GM23338 (cell line): ENCODE results near the gene DCANP1. TPM values are rescaled to one million over a fixed set of nuclear protein-coding genes. Genes with fewer than 3 reads are reported as not detected.

Experiments
- ATAC-seq: fragments of 200-7000 bp; cut with Tn5 transposase; 3 replicates; pipeline ENCODE4 v1.9.1; 2020
- DNase-seq: peaks from one replicate; pipeline ENCODE4 v3.0.0-alpha.2; 2015; ENCODE audit warnings: low spot score
- H2AFZ ChIP-seq: fragments of 200-600 bp; sonication (generic); 2 replicates; pipeline ENCODE4 v1.8.0; 2016; ENCODE audit warnings: antibody characterized with exemption, mild to moderate bottlenecking, moderate library complexity
- H3F3A ChIP-seq: fragments of 200-600 bp; sonication (generic); replicated peaks from 2 replicates; pipeline ENCODE4 v1.8.0; 2017; ENCODE audit warnings: antibody characterized with exemption, mixed run types, low read depth
- H3K27ac ChIP-seq: fragments of 200-600 bp; sonication (generic); 2 replicates; pipeline ENCODE4 v1.6.1; 2016; ENCODE audit warnings: low read depth
- H3K27me3 ChIP-seq: fragments of 200-600 bp; sonication (generic); 2 replicates; pipeline ENCODE4 v1.8.0; 2016; ENCODE audit warnings: mild to moderate bottlenecking, mixed run types, moderate library complexity; ENCODE audit not compliant: insufficient read depth
- H3K36me3 ChIP-seq: fragments of 200-600 bp; sonication (generic); 2 replicates; pipeline ENCODE4 v1.8.0; 2016; ENCODE audit warnings: mild to moderate bottlenecking; ENCODE audit not compliant: insufficient read depth
- H3K4me1 ChIP-seq: fragments of 200-600 bp; sonication (generic); 2 replicates; pipeline ENCODE4 v1.8.0; 2016; ENCODE audit warnings: mild to moderate bottlenecking, moderate library complexity; ENCODE audit not compliant: insufficient read depth
- H3K4me2 ChIP-seq: fragments of 200-600 bp; sonication (generic); 2 replicates; pipeline ENCODE4 v1.7.1; 2017; ENCODE audit warnings: mixed run types
- H3K4me3 ChIP-seq: fragments of 200-600 bp; sonication (generic); 2 replicates; pipeline ENCODE4 v1.6.1; 2016; ENCODE audit warnings: mixed run types
- H3K79me2 ChIP-seq: fragments of 200-600 bp; sonication (generic); replicated peaks from 2 replicates; pipeline ENCODE4 v1.8.0; 2017; ENCODE audit warnings: mild to moderate bottlenecking; ENCODE audit not compliant: insufficient read depth
- H3K9me2 ChIP-seq: fragments of 200-600 bp; sonication (generic); 2 replicates; pipeline ENCODE4 v1.8.0; 2017; ENCODE audit not compliant: insufficient read depth
- H4K20me1 ChIP-seq: fragments of 200-600 bp; sonication (generic); replicated peaks from 2 replicates; pipeline ENCODE4 v1.8.0; 2017; ENCODE audit warnings: mild to moderate bottlenecking; ENCODE audit not compliant: insufficient read depth
- H3K27ac Mint-ChIP-seq: 2 replicates; pipeline ENCODE4 v1.8.0; 2020; ENCODE audit warnings: inconsistent platforms, mild to moderate bottlenecking, moderate library complexity, mixed read lengths
- H3K27me3 Mint-ChIP-seq: 3 replicates; pipeline ENCODE4 v1.8.0; 2022; ENCODE audit warnings: low read depth, mild to moderate bottlenecking, moderate library complexity, mixed read lengths, inconsistent platforms; ENCODE audit not compliant: insufficient read depth, poor library complexity
- H3K36me3 Mint-ChIP-seq: 3 replicates; pipeline ENCODE4 v1.8.0; 2021; ENCODE audit warnings: low read depth, mild to moderate bottlenecking, inconsistent platforms, moderate library complexity, mixed read lengths
- H3K4me1 Mint-ChIP-seq: 3 replicates; pipeline ENCODE4 v1.8.0; 2020; ENCODE audit warnings: mild to moderate bottlenecking, inconsistent platforms, mixed read lengths
- H3K4me3 Mint-ChIP-seq: 3 replicates; pipeline ENCODE4 v1.8.0; 2021; ENCODE audit warnings: moderate library complexity, mild to moderate bottlenecking, inconsistent platforms, mixed read lengths
- H3K9me3 Mint-ChIP-seq: 3 replicates; pipeline ENCODE4 v1.8.0; 2020; ENCODE audit warnings: moderate library complexity, mild to moderate bottlenecking, inconsistent platforms, mixed read lengths
- CREB1 ChIP-seq: fragments of 250-450 bp; sonication (Bioruptor Pico); IDR thresholded peaks from 2 replicates; pipeline ENCODE4 v1.5.0; 2020; ENCODE audit warnings: low read depth, mild to moderate bottlenecking, moderate library complexity
- EZH2 ChIP-seq: fragments of 200-600 bp; sonication (generic); IDR thresholded peaks from one replicate; pipeline ENCODE4 v1.8.0; 2017; ENCODE audit warnings: antibody characterized with exemption, mild to moderate bottlenecking, low read depth; ENCODE audit not compliant: unreplicated experiment
- EZH2phosphoT487 ChIP-seq: fragments of 200-600 bp; sonication (generic); IDR thresholded peaks from one replicate; pipeline ENCODE4 v1.8.1; 2018; ENCODE audit warnings: antibody characterized with exemption; ENCODE audit not compliant: unreplicated experiment
- JUNB ChIP-seq: IDR thresholded peaks from one replicate; pipeline ENCODE4 v1.6.1; 2016; ENCODE audit warnings: antibody characterized with exemption; ENCODE audit not compliant: unreplicated experiment
- NANOG ChIP-seq: IDR thresholded peaks from 2 replicates; pipeline ENCODE4 v1.6.1; 2016; ENCODE audit warnings: antibody characterized with exemption, borderline replicate concordance
- POLR2AphosphoS5 ChIP-seq: IDR thresholded peaks from 2 replicates; pipeline ENCODE4 v1.6.1; 2016; ENCODE audit warnings: antibody characterized with exemption, low read depth
- STAT1 ChIP-seq: IDR thresholded peaks from one replicate; pipeline ENCODE4 v1.6.1; 2016; ENCODE audit warnings: antibody characterized with exemption; ENCODE audit not compliant: unreplicated experiment
- ZNF114 ChIP-seq: fragments of 250-450 bp; sonication (Bioruptor Pico); IDR thresholded peaks from 2 replicates; pipeline ENCODE4 v1.5.0; 2020; ENCODE audit warnings: mild to moderate bottlenecking, moderate library complexity
- ZNF331 ChIP-seq: fragments of 250-450 bp; sonication (Bioruptor Pico); IDR thresholded peaks from 2 replicates; pipeline ENCODE4 v1.5.0; 2020; ENCODE audit warnings: low read depth, mild to moderate bottlenecking, moderate library complexity
- polyA plus RNA-seq: library from polyadenylated mRNA; unstranded; fragments of >200 nt; fragmentation: Nextera tagmentation; extraction: Ambion mirVana; gene quantifications from 2 replicates; pipeline ENCODE4 v1.2.1, GENCODE V29; 2016
- total RNA-seq: library from RNA; depleted of rRNA; stranded (reverse); fragments of >200 nt; shearing (Covaris generic); gene quantifications from 2 replicates; pipeline ENCODE4 v1.2.3, GENCODE V29; 2014
- TF ChIP-seq, protein P1 (sequence below): IDR thresholded peaks from 2 replicates; pipeline ENCODE4 v1.6.1; 2016; ENCODE audit warnings: antibody characterized with exemption
- TF ChIP-seq, protein P2 (sequence below): IDR thresholded peaks from one replicate; pipeline ENCODE4 v1.6.1; 2018; ENCODE audit warnings: antibody characterized with exemption; ENCODE audit not compliant: unreplicated experiment
- TF ChIP-seq, protein P3 (sequence below): fragments of 250-450 bp; sonication (Bioruptor Pico); IDR thresholded peaks from 2 replicates; pipeline ENCODE4 v1.5.0; 2020; ENCODE audit warnings: mild to moderate bottlenecking, moderate library complexity
- TF ChIP-seq, protein P4 (sequence below), 2 experiments: fragments of 200-600 bp in 1 of 2; sonication (generic) in 1 of 2; conservative IDR thresholded peaks; 2 replicates each; pipeline versions ENCODE4 v1.5.1 to v1.6.1; 2016 to 2017; ENCODE audit warnings: antibody characterized with exemption in 2 of 2, low read depth in 2 of 2, mild to moderate bottlenecking in 2 of 2, moderate library complexity in 1 of 2

Gene DCANP1
- total and polyA plus RNA-seq, 2 experiments from 2014 or later = not detected

DNA sequence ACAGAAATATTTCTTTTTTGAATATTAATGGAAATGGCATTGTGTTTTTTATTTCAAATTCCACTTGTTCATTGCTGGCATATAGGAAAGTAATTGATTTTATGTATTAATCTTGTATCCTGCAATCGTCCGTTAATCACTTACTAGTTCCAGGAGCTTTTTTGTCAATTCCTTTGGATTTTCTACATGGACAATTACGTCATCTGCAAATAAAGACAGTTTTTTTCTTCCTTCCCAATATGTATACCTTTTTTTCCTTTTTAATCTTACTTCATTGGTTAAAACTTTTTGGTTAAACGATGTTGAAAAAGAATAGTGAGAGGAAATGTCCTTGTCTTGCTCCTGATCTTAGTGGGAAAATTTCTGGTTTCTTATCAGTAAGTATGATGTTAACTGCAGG, 6.5 kb upstream of the DCANP1 start:
- TF ChIP-seq EZH2 (no peak), NANOG (no peak), ZNF114 (no peak), JUNB (no peak), EZH2phosphoT487 (no peak), ZNF331 (CRISPR knock-in tag) (no peak), CREB1 (CRISPR knock-in tag) (no peak), POLR2AphosphoS5 (no peak), STAT1 (no peak)
- TF ChIP-seq, protein P1, sequence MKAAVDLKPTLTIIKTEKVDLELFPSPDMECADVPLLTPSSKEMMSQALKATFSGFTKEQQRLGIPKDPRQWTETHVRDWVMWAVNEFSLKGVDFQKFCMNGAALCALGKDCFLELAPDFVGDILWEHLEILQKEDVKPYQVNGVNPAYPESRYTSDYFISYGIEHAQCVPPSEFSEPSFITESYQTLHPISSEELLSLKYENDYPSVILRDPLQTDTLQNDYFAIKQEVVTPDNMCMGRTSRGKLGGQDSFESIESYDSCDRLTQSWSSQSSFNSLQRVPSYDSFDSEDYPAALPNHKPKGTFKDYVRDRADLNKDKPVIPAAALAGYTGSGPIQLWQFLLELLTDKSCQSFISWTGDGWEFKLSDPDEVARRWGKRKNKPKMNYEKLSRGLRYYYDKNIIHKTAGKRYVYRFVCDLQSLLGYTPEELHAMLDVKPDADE = no peak
- TF ChIP-seq, protein P2, sequence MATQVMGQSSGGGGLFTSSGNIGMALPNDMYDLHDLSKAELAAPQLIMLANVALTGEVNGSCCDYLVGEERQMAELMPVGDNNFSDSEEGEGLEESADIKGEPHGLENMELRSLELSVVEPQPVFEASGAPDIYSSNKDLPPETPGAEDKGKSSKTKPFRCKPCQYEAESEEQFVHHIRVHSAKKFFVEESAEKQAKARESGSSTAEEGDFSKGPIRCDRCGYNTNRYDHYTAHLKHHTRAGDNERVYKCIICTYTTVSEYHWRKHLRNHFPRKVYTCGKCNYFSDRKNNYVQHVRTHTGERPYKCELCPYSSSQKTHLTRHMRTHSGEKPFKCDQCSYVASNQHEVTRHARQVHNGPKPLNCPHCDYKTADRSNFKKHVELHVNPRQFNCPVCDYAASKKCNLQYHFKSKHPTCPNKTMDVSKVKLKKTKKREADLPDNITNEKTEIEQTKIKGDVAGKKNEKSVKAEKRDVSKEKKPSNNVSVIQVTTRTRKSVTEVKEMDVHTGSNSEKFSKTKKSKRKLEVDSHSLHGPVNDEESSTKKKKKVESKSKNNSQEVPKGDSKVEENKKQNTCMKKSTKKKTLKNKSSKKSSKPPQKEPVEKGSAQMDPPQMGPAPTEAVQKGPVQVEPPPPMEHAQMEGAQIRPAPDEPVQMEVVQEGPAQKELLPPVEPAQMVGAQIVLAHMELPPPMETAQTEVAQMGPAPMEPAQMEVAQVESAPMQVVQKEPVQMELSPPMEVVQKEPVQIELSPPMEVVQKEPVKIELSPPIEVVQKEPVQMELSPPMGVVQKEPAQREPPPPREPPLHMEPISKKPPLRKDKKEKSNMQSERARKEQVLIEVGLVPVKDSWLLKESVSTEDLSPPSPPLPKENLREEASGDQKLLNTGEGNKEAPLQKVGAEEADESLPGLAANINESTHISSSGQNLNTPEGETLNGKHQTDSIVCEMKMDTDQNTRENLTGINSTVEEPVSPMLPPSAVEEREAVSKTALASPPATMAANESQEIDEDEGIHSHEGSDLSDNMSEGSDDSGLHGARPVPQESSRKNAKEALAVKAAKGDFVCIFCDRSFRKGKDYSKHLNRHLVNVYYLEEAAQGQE = no peak
- TF ChIP-seq, protein P3, sequence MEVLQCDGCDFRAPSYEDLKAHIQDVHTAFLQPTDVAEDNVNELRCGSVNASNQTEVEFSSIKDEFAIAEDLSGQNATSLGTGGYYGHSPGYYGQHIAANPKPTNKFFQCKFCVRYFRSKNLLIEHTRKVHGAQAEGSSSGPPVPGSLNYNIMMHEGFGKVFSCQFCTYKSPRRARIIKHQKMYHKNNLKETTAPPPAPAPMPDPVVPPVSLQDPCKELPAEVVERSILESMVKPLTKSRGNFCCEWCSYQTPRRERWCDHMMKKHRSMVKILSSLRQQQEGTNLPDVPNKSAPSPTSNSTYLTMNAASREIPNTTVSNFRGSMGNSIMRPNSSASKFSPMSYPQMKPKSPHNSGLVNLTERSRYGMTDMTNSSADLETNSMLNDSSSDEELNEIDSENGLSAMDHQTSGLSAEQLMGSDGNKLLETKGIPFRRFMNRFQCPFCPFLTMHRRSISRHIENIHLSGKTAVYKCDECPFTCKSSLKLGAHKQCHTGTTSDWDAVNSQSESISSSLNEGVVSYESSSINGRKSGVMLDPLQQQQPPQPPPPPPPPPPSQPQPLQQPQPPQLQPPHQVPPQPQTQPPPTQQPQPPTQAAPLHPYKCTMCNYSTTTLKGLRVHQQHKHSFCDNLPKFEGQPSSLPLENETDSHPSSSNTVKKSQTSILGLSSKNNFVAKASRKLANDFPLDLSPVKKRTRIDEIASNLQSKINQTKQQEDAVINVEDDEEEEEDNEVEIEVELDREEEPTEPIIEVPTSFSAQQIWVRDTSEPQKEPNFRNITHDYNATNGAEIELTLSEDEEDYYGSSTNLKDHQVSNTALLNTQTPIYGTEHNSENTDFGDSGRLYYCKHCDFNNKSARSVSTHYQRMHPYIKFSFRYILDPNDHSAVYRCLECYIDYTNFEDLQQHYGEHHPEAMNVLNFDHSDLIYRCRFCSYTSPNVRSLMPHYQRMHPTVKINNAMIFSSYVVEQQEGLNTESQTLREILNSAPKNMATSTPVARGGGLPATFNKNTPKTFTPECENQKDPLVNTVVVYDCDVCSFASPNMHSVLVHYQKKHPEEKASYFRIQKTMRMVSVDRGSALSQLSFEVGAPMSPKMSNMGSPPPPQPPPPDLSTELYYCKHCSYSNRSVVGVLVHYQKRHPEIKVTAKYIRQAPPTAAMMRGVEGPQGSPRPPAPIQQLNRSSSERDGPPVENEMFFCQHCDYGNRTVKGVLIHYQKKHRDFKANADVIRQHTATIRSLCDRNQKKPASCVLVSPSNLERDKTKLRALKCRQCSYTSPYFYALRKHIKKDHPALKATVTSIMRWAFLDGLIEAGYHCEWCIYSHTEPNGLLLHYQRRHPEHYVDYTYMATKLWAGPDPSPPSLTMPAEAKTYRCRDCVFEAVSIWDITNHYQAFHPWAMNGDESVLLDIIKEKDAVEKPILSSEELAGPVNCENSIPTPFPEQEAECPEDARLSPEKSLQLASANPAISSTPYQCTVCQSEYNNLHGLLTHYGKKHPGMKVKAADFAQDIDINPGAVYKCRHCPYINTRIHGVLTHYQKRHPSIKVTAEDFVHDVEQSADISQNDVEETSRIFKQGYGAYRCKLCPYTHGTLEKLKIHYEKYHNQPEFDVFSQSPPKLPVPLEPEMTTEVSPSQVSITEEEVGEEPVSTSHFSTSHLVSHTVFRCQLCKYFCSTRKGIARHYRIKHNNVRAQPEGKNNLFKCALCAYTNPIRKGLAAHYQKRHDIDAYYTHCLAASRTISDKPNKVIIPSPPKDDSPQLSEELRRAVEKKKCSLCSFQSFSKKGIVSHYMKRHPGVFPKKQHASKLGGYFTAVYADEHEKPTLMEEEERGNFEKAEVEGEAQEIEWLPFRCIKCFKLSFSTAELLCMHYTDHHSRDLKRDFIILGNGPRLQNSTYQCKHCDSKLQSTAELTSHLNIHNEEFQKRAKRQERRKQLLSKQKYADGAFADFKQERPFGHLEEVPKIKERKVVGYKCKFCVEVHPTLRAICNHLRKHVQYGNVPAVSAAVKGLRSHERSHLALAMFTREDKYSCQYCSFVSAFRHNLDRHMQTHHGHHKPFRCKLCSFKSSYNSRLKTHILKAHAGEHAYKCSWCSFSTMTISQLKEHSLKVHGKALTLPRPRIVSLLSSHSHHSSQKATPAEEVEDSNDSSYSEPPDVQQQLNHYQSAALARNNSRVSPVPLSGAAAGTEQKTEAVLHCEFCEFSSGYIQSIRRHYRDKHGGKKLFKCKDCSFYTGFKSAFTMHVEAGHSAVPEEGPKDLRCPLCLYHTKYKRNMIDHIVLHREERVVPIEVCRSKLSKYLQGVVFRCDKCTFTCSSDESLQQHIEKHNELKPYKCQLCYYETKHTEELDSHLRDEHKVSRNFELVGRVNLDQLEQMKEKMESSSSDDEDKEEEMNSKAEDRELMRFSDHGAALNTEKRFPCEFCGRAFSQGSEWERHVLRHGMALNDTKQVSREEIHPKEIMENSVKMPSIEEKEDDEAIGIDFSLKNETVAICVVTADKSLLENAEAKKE = no peak
- TF ChIP-seq, protein P4, sequence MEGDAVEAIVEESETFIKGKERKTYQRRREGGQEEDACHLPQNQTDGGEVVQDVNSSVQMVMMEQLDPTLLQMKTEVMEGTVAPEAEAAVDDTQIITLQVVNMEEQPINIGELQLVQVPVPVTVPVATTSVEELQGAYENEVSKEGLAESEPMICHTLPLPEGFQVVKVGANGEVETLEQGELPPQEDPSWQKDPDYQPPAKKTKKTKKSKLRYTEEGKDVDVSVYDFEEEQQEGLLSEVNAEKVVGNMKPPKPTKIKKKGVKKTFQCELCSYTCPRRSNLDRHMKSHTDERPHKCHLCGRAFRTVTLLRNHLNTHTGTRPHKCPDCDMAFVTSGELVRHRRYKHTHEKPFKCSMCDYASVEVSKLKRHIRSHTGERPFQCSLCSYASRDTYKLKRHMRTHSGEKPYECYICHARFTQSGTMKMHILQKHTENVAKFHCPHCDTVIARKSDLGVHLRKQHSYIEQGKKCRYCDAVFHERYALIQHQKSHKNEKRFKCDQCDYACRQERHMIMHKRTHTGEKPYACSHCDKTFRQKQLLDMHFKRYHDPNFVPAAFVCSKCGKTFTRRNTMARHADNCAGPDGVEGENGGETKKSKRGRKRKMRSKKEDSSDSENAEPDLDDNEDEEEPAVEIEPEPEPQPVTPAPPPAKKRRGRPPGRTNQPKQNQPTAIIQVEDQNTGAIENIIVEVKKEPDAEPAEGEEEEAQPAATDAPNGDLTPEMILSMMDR (conservative IDR thresholded peaks at IDR 0.05; ENCODE audit: low read depth in 2 of 2) = no peak
- H3K27me3 Mint-ChIP-seq = peaks cover 9% of the 10 kb centered on the region
- no peaks in the 10 kb centered on the region for H3F3A ChIP-seq

More for the DNA sequence above, 6.5 kb upstream of the DCANP1 start:
- Histone ChIP-seq H3K4me3 (no peak overlapping the region), H3K36me3 (no peaks in the 10 kb centered on the region), H3K79me2 (no peaks in the 10 kb centered on the region), H2AFZ (no peak overlapping the region), H3K9me2 (no peaks in the 10 kb centered on the region), H4K20me1 (no peaks in the 10 kb centered on the region), H3K27me3 (peaks cover 4% of the 10 kb centered on the region; the same call in 1 of the 2 replicates), H3K4me2 (no peak overlapping the region), H3K27ac (no peak overlapping the region), H3K4me1 (no peaks in the 10 kb centered on the region)
- no peaks in the 10 kb centered on the region for H3K9me3 Mint-ChIP-seq
- H3K4me1 Mint-ChIP-seq = no peaks in the 10 kb centered on the region
- H3K27ac Mint-ChIP-seq = no peak overlapping the region
- no peak overlapping the region for H3K4me3 Mint-ChIP-seq
- ATAC-seq (no peak), DNase-seq (no peak)
- no peaks in the 10 kb centered on the region for H3K36me3 Mint-ChIP-seq
